ENCODE measurements around the gene H3-3A.

The H3-3A gene

DNA sequence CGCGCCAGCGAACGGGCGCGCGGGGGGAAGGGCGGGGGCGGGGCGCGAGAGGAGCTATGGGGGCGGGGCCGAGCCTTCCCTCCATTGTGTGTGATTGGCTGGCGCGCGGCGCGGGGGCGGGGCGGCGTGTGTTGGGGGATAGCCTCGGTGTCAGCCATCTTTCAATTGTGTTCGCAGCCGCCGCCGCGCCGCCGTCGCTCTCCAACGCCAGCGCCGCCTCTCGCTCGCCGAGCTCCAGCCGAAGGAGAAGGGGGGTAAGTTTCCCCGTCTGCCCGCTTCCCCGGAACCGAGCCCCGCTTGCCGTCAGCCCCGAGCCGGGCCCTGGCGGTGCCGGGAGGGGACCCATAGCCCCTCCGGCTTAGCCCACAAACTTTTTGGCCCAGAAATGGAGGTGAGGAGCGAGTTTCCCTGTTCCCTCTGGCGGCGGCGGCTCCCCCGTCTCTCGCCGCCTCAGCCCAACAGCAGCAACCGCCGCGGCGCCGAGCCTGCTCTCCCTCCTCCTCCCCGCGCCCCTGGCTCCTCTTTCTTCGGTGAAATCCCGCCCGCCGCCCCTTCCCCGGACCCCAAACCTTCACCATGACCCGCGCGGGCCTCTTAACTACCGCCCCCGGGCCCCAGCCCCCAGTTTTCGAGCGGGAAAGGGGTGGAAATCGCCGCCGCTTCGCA is at the start of gene H3-3A:
TSS of gene H3-3A (plus strand) at position 159 of the 666 bp plus-strand sequence. CDS start 1,636 bp downstream, outside the sequence.
- peak; percentile 99 for DNase-seq (ENCODE audit: low read depth in 2 of 2)

DNA sequence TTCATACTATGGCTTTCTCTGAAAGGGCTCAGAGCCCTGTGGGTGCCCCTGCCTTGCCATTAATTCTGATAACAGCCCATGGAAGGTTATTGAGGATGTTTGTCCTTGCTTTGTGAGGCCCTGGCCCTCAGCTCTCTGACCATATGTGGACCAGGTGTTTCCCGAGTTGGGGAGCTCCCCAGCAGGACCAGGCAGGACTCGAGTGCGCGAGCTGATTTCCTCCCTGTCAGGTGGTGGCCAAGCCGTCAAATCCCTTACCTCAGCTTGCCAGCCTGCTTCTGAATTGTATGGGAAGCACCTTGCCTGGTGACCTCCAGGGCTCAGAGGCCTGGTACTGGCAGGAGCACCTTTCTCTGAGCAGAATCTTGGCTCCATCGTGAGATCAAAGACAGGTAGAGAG is 45.4 kb upstream of the H3-3A start:
- no peak for DNase-seq (ENCODE audit: low read depth in 2 of 2)

DNA sequence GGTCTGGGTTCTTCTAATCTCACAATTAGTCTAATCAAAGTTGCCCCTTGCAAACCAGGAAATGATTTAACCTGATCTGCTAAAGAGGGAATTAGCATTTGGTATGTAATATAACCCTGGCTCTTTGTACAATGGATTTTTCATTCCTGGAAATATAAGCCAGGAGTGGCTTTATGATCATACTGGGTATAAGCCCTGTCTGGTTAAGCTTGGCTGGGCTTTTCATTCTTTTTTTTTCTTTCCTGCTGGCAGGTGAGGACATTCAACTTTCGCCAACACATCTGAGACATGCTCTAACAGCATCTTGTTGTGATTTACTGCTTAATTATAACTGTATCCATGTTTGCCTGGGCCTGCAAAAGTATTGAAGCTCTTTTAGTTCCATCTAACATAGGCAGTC is 42.9 kb upstream of the H3-3A start:
- DNase-seq (ENCODE audit: low read depth in 2 of 2), result no peak

DNA sequence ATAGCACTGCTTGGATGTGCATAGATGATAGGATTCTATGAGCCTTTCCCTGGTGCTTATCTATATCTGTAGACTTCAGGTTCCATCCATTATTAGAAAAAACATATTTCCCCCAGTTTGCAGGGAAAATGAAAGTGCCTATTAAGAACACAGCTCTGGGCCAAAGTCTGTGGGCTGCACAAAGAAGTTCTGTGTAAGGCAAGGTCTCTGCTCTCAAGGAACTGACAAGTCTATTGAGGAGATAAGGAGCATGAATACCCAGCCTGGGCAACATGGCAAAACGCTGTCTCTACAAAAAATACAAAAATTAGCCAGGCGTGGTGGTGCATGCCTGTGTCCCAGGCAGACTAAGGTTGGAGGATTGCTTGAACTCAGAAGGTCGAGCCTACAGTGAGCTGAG is 41.1 kb upstream of the H3-3A start:
- no peak for DNase-seq (ENCODE audit: low read depth in 2 of 2)

DNA sequence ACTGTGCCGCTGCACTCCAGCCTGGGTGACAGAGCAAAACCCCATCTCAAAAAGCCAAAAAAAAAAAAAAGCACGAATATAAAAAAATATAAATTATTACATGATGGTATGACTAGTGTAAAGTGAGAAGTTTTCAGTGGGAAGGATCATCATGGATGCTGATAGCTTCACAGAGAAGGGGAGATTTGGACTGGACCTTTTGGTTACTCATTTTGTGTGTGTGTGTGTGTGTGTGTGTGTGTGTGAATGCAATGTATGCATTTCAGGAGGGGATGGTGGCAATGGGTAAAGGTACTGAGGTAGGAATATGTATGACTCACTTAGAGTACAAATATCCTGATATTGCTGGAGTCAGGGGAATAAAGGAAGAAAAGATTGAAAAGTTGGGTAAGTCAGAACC is 40.7 kb upstream of the H3-3A start:
- no peak for DNase-seq (ENCODE audit: low read depth in 2 of 2)

DNA sequence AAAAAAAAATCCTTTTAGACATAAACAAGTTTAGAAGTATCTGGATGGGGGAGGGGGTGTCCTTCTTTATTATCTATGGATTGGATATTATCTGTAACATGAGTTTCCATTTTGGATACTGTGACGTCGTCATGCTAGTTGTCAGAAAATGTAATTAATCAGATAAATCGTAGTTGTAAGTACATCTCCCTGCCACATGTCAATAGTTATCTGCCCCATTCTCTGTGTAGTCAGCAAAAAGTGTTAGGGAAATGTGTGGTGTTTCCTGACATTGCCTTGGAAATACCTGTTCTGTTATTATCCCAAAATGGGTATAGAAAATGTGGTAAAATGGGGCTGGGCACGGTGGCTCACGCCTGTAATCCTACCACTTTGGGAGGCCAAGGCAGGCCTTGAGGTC is 38.8 kb upstream of the H3-3A start:
- DNase-seq (ENCODE audit: low read depth in 2 of 2), result no peak

DNA sequence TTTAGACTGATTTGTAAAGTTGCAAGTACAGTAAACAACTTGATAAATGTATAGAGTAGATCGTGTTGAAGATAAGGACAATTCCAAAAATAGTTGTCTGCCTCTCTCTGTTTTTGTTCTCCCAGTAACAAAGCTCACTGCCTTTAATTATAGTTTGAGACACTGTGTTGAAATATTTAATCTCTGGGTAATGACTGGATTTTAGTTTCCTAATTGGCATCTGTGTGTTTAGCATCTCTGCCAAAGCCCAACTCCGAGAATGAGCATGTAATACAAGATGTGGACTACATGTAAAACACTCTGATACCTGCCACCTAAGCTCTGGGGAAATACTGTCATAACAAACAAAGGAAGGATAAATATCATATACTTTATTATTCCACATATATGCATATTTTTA is 35.7 kb upstream of the H3-3A start:
- no peak for DNase-seq (ENCODE audit: low read depth in 2 of 2)

DNA sequence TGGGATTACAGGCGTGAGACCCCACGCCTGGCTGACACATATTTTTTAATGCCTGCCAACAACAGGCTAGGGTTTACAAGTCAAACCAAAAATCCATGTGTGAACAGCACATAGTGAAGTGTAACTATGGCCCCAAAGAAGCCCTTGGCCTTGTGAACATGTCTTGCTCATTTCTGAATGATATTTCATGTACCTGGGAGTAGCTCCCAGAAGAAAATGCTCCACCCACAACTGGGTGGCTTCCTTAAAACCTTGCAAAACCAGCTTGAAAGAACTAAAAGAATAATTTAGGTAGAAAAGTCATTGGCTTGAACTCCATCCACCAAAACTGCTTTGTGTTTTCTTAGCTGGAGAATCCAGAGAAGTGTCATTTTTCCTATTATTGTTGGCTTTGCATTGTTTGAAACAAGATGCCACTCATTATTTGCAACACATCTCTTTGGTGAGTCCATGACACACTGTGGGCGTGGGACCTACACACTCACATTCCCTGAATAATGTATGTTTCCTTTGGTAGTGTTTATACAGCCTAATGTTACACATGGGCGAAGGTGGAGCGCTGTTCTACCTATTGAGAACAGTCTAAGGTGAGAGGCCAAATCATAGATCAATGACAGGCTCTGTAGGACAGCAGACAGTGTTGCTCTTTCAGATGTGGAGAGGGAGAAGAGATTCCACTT is 34.8 kb upstream of the H3-3A start:
- no peak for DNase-seq (ENCODE audit: low read depth in 2 of 2)

DNA sequence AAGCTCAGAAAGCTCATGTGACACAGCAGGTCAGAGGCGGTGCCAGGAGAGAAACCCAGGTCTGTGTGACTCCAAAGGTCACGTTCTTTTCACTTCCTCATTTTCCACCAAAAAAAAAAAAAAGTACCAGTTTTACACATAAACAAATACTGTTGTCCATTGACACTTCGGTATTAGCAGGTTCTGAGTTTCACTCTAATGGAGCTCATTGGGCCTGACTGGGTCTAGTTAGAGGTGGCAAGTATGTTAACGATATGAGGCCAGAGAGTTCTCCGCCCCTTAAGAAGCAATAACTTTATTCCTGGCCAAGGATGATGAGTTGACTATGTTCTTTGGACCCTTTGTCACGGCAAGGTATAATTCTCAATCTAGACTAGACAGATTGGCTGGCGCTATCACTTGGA is 33.4 kb upstream of the H3-3A start:
- DNase-seq (ENCODE audit: low read depth in 2 of 2), result no peak

DNA sequence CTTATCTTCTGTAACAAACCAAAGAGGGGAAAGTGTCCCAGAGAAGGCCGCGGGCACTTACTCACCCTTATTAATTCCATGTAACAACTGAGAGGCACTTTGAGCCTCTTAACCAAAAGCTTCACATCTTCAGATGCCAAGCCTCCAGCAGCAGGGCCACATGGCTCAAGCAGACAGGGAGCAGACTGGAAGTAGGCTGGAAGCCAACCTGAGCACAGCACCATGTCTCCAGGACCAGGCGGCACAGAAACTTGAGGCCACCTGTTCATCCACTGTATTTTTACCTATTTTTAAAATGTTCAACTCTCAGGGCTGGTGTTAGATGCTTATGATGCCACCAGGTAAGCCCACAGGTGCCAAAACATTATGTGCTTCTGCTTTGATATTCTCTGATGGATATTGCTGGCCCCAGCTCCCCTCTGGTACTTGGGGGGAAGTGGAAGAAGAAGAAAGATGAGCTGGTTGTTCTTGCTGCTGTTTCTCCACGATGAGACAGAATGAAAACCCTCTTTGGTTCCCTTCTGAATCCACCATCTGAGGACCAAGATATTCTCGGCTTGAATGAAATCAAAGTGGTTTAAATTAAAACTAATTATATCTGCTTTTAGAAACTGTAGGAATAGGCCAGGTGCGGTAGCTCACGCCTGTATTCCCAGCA is 32.8 kb upstream of the H3-3A start:
- no peak for DNase-seq (ENCODE audit: low read depth in 2 of 2)

DNA sequence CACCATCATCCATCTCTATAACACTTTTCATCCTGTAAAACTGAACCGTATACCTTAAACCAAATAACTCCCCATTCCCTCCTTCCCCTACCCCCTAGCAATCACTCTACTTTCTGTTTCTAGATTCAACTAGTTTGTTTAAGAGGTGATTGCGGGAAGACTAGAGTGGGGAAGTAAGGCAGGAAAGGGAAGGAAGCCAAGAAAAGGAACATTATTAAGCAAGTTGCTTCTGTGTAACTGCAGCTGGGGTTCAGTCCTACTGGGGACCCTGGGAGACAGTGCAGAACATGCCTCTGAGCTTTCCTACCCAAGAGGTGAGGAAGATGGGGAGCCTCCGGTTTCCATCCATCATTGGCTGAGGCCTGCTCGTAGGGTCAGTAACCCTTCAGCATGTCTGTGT is 28.9 kb upstream of the H3-3A start:
- no peak for DNase-seq (ENCODE audit: low read depth in 2 of 2)

DNA sequence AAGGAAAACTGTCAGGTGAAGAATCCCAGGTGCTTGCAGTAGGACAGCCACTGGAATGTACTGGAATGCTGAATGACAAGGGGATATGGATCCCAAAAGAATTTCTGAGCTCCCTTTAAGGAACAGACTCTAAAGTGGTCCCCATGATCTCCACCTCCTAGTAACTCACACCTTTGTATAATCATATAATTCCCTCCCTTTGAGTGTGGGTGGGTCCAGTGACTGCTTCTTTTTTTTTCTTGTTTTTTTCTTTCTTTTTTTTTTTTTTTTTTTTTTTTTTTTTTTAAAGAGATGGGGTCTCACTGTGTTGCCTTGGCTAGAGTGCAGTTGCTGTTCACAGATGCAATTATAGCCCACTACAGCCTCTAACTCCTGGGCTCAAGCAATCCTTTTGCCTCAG is 28.5 kb upstream of the H3-3A start:
- DNase-seq (ENCODE audit: low read depth in 2 of 2), result no peak

DNA sequence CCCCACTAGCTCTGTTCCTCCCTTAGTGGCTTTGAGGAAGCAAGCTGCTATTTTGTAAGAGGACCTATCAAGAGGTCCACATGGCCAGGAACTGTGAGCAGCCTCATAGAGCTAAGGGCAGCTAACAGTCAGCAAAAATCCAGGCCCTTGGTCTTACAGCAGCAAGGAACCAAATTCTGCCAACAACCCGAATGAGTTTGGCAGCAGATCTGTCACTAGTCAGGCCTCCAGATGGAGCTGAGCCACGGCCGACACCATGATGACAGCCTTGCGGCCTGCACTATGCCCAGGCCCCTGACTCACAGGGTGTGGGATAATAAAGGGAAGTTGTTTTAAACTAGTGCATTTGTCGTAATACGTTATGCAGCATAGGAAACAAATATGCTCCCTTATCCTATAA is 28.0 kb upstream of the H3-3A start:
- DNase-seq (ENCODE audit: low read depth in 2 of 2), result no peak

DNA sequence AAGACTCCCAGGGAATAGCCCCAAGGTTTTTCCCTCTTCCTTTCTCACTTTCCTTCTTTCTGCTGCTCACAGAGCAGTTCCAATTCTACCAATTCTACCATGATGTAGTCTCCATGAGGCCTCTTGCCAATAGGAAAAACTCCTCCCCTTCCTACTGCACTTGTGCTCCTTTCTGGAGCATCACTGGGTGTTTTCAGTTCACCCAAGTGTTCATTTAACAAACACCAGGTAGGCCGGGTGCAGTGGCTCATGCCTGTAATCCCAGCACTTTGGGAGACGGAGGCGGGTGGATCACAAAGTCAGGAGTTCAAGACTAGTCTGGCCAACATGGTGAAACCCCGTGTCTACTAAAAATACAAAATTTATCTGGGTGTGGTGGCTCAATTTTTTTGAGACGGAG is 26.6 kb upstream of the H3-3A start:
- no peak for DNase-seq (ENCODE audit: low read depth in 2 of 2)

DNA sequence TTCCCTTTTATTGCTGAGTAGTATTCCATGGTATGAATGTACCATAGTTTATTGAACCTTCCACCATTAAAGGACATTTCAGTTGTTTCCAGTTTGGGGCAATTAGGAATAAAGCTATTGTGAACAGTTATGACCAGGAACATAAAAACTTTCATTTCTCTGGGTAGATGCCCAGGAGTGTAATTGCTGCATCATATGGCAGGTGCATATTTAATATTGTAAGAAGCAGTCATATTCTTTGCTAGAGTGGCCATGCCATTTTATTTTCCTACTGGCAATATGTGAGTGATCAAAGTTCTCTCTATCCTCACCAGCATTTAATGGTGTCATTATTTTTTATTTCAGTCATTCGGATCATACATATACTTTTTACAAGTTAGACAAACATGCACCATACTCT is 23.9 kb upstream of the H3-3A start:
- DNase-seq (ENCODE audit: low read depth in 2 of 2), result no peak

DNA sequence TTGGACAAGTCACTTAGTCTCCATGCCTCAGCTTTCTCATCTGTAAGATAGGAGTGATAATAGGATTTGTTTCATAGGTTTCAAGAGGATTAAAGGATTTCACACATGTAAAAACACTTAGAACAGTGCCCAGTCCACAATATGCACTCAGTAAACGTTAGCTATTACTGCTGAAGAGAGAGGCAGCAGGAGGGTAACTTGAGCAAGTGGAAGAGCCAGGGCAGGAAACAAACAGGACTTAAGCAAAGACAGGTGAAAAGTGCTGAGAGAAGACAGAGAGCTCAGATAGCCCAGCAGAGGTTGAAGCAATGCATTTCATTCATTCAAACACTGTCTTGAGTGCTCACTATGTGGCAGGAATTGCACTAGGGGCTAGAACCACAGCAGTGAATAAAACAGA is 21.1 kb upstream of the H3-3A start:
- no peak for DNase-seq (ENCODE audit: low read depth in 2 of 2)

DNA sequence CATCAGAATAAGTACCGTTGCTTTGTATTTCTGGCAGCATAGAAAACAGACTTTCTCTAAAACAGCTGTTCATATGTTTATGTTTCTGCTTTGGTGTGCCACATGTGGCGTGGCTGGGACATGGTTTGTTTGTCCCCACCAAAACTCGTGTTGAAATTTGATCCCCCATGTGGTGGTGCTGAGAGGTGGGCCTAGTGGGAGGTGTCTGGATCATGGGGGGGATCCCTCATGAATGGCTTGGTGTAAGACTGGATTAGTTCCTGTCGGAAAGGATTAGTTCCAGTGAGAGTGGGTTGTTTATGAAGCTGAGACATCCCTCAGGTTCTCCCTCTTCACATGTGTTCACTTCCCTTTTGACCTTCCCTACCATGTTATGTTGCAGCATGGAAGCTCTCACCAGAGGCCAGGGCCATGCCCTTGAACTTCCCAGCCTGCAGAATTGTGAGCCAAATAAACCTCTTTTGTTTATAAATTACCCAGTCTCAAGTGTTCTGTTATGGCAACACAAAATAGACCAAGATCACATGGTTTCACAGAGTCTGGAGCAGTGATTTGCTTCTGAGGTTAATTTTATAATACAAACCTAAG is 17.9 kb upstream of the H3-3A start:
- DNase-seq (ENCODE audit: low read depth in 2 of 2), result no peak

DNA sequence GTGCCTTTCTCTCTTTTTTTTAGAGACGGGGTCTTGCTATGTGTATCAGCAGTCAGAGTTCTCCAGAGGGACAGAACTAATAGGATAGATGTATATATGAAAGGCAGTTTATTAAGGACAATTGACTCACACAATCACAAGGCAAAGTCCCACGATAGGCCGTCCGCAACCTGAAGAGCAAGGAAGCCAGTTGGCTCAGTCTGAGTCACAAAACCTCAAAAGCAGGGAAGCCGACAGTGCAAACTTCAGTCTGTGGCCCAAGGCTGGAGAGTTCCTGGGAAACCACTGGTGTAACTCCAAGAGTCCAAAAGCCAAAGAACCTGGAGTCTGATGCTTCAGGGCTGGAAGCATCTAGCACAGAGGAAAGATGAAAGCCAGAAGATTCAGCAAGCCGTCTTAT is 16.3 kb upstream of the H3-3A start:
- DNase-seq (ENCODE audit: low read depth in 2 of 2), result no peak

DNA sequence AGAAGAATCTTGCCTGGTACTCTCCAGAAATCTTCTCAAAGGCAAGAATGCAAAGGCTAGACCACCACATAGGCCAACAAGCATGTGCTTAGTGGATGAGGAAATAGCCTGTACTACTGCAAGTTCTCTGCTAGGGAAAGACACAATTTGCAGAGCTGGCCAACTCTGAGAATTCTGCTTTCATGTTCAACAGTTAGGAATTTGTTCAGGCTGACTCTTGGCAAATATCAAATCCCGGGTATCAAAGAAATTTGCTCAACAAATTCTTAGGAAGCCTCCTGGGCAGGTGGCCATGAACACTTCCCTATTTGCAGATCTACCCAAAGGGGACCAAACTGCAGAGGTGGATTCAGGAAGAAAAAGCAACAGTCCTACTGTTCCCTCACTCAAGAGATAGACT is 15.0 kb upstream of the H3-3A start:
- no peak for DNase-seq (ENCODE audit: low read depth in 2 of 2)

DNA sequence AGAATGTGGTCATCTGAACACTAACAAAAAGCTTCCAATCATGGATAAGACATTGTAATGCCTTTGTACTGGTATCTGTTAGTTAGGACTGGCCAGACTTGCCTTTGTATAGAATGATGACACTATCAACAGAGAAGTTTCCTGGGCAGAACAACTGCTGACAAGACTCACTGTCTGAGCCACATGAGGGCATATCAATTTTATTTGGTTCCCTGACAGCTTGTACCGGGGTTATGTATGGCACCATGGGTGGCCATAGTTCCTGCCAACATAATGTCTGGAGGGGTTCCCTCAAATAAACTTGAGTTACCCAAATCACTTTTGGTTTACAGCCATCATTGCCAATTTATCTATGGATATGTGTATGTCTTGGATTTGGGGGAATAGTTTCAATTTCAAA is 13.6 kb upstream of the H3-3A start:
- DNase-seq (ENCODE audit: low read depth in 2 of 2), result no peak

DNA sequence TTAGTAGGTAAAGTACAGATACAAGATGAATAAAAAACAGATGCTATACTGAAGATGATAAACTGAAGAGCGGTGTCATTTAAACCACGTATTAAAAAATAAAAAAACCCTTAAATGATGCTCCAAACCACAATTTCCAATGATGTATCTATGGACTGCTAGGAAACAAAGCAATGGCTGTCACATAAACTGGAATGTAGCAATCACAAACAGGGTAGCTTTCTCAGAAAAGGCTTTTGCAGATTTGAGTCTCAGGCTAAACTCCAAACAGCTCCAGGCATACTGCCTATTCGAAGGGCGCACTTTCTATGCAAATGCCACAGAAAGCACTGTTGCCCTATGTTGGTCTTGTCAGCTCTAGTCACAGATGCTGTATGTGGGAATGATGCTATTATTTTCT is 12.4 kb upstream of the H3-3A start:
- DNase-seq (ENCODE audit: low read depth in 2 of 2), result no peak

DNA sequence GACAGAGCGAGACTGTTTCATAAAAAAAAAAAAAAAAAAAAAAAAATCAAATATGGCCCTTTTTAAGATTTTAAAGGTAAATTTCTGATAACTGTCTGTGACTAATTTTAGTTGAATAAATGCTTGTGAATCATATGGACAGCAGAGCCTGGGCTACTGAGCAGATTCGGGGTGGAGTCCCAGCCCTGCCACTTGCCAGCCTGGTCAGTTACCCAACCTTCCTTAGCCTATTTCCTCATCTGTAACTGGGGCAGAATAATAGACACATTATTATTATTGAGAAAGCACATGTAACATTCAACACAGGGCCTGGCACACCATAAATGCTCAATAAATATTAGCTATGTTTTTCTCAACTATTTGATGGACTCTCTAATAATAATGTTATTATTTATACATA is 11.2 kb upstream of the H3-3A start:
- no peak for DNase-seq (ENCODE audit: low read depth in 2 of 2)

DNA sequence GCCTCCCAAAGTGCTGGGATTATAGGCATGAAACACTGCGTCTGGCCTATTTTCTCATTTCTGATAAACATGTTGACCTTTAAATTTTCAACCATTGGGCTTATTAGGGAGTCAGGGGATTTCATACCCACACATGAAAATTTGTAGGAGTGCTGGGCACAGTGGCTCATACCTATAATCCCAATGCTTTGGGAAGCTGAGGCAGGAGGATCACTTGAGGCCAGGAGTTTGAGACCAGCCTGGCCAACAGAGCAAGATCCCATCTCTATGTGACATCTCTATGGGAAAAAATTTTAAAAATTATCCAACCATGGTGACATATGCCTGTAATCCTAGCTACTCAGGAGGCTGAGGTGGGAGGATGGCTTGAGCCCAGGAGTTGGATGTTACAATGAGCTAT is 10.5 kb upstream of the H3-3A start:
- DNase-seq (ENCODE audit: low read depth in 2 of 2), result no peak
